OCI-M2 (cell line): ENCODE results near the gene ZNF629.
"Not testable (repeated sequence)": the region's sequence is repeated elsewhere in the genome, so short reads cannot be mapped to it uniquely, and the experiment has no call there.

Source experiments
- DNase-seq: peaks from one replicate; lab custom pipeline; 2025; ENCODE audit not compliant: unreplicated experiment; lab: John Stamatoyannopoulos, UW

Gene ZNF629

DNA sequence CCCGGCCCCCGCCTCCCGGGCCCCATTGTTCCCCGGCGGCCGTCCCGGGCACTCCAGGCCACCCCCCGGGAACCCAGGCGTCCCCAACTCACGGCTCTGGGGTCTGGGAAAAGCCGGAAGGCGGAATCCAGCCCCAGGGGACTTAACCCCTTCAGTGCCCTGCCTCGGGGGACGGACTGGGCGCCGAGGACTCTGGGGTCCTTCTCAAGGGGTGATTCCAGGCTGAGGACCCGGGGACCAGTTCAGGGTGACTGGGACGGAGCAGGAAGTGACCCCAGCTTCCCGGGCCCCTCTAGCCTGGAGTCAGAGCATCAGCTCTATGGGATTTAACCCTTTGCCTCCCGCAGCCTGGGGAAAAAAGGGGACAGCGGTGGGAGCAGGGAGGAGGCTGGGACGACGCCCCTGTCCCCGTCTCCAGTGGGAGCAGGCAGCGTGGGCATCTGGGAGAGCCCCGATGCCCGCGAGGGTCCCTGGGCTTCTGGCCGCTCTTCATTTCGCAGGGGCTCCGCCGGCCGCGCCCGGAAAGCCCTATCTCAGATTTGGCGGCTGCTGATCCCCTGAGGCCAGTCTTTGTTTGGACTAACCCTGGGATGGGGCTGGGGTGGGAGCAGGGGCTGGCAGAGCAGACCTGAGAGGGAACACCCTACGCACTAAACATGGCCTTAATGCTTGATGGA, at the start of gene ZNF629:
Gene ZNF629 (minus strand): TSS at position 270 of the 677 bp plus-strand sequence. CDS start 2,723 bp downstream, outside the sequence.
- no peak for DNase-seq

DNA sequence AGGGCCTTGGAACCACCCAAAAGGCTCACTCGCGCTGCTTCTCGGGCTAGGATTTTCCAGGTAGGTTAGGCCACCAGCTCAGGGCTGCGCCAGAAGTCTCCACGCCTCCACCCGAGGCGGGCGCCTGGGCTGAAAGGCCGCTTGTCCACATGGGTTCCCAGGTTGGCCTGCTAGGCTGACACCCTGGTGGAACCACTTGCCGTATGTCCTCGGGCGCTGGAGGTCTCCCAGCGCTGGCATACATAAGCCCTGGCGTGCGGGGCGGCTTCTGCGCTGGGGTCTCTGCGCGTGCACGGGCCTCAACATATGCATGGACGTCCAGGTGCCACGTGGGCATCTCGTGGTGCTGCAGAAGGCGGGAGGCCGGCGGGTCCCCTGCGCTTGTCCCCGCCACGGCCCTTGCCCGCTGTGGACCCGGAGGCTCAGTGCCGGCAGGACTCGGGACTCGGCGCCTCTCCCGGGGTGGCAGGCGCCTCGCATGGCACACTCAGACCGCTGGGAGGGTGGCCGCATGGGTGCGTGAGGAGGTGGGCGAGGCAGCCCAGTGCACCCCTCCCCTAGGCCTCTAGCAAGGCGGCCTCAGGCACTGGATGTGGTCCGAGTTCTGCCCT, 47.2 kb upstream of the ZNF629 start:
- no peak for DNase-seq

- DNase-seq, result no peak
Measured at GRCh38 chr16:30830072-30830417, 43.0 kb upstream of the ZNF629 start.

- no peak for DNase-seq
Measured at GRCh38 chr16:30829130-30830071, 42.4 kb upstream of the ZNF629 start.

- no peak for DNase-seq
Measured at GRCh38 chr16:30821891-30822290, 34.9 kb upstream of the ZNF629 start.

DNA sequence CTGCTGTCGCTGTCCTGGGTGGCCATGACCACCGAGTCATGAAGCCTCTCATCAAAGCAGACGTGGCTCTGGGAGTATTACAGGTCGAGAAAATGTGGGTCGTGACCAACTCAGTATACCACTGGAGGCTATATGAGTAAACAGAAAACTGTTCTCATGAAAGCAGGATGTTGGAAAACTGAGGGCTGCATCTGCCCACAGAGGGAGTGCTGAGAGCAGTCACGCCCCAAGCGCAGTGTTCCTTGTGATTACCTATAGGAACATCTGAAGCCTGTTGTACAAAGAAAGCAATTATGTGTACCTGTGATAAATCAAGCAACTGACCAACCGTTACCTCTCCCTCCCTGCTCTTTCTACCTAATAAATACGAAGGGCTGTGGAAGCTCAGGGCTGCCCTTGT, 34.4 kb upstream of the ZNF629 start:
- not testable (repeated sequence) for DNase-seq

DNA sequence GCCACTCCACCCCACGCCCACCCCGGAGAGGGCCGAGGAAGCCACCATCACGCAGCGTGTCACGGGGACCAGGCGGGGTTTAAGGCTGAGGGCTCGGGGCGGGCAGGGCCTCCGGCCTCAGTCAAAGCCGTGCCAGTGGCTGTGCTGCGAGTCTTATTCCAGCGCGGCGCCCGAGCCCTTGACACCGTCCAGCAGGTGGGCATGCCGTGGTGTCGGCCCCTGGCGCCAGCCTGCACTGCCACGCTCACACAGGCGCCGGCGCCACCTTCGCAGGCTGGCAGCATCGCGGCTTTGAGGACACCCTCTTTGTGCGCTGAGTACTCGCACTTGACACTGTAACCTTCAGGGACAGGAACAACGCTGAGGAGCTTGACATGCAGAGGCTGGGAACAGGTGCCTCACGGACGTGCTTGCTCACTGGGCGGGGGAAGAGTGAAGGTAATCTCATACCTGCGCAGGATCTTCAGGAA, 34.0 kb upstream of the ZNF629 start:
- DNase-seq, result no peak

DNA sequence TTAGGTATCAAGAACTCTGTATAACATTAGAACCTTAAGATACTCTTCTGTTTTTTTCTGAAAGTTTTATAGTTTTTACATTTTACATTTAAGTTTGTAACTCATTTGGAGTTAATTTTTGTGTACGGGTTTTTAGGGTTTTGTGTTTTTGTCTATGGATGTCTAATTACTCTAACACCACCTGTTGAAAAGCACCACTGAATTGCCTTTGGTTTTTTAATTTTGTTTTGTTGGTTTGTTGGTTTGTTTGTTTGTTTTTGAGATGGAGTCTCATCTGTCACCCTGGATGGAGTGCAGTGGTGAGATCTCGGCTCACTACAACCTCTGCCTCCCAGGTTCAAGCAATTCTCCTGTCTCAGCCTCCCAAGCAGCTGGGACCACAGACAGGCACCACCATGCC, 29.8 kb upstream of the ZNF629 start:
- no peak for DNase-seq

GRCh38 chr16:30813821-30814189, 26.8 kb upstream of the ZNF629 start:
- DNase-seq, result no peak

DNA sequence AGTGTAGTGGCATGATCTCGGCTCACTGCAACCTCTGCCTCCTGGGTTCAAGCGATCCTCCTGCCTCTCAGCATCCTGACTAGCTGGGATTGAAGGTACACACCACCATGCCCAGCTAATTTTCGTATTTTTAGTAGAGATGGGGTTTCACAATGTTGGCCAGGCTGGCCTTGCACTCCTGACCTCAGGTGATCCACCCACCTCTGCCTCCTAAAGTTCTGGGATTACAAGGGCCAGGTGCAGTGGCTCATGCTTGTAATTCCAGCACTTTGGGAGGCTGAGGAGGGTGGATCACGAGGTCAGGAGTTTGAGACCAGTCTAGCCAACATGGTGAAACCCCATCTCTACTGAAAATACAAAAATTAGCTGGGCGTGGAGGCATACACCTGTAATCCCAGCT, 22.7 kb upstream of the ZNF629 start:
- DNase-seq, result not testable (repeated sequence)

DNA sequence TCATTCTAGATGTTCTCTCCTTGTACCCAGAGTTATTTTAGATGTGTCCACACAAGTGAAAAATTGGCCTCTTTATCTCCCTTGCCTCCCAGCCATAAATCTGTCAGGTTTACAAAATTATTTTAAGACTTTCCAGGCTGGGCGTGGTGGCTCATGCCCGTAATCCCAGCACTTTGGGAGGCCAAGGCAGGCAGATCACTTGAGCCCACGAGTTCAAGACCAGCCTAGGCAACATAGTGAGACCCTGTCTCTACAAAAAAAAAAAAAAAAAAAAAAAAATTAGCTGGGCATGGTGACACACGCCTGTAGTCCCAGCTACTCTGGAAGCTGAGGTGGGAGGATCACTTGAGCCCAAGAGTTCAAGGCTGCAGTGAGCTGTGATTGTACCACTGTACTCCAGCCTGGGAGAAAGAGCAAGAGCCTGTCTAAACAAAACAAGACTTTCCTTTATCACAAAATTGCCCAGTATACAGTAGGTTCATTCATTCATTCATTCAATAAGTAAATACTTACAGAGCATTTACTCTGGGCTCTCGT, 22.0 kb upstream of the ZNF629 start:
- not testable (repeated sequence) for DNase-seq

- DNase-seq, result no peak
Measured at GRCh38 chr16:30808146-30808545, 21.1 kb upstream of the ZNF629 start.

- DNase-seq, result no peak
Measured at GRCh38 chr16:30805370-30806169, 18.6 kb upstream of the ZNF629 start.

DNA sequence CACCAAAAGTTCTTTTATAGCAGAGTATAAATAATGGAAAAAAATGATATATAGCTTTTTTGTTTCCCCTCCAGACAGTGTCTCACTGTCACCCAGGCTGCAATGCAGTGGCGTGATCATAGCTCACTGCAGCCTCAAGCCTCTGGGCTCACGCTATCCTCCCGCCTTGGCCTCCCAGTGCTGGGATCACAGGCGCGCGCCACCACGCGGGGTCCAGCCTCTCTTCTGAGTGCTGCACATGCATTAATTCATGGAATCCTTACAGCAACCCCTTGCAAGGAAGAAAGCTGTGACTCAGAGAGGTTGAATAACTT, 18.0 kb upstream of the ZNF629 start:
- DNase-seq, result no peak

GRCh38 chr16:30802936-30803335, 15.9 kb upstream of the ZNF629 start:
- no peak for DNase-seq

DNA sequence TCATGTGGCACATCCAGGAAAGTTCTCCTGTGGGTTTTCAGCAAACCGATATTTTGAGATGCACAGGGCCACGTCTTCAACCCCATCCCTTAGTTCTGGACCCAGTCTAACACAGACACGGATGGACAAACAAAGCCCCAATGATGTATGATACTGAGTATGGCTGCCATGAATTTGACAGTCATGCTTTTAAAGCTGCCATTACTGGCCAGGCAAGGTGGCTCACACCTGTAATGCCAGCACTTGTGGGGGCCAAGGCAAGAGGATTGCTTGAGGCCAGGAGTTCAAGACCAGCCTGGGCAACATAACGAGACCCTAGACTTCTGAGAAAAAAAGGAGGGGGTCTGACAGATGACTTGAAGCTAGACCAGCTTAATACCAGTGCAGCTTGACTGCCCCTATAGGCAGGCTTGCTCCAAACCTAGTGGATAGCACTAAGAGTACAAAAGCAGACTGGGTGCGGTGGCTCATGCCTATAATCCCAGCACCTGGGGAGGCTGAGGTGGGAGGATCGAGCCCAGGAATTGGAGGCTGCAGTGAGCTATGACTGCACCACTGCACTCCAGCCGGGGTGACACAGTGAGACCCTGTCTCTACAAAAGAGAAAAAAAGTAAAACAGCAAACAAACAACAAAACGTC, 10.8 kb upstream of the ZNF629 start:
- no peak for DNase-seq

DNA sequence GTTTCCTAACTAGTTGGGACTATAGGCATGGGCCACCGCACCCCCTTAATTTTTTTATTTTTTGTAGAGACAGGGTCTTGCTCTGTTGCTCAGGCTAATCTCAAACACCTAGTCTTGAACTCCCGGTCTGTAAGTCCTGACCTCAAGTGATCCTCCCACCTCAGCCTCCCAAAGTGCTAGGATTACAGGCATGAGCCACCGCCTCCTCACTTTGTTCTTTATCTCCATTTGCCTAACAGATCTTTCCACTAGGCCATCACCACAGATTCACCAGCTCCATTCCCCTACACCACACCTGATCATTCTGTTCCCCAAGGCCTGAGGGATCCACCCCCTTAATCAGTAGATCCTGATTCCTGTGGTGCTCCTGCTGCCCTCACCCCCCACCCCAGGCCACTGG, 7.6 kb upstream of the ZNF629 start:
- DNase-seq, result no peak

DNA sequence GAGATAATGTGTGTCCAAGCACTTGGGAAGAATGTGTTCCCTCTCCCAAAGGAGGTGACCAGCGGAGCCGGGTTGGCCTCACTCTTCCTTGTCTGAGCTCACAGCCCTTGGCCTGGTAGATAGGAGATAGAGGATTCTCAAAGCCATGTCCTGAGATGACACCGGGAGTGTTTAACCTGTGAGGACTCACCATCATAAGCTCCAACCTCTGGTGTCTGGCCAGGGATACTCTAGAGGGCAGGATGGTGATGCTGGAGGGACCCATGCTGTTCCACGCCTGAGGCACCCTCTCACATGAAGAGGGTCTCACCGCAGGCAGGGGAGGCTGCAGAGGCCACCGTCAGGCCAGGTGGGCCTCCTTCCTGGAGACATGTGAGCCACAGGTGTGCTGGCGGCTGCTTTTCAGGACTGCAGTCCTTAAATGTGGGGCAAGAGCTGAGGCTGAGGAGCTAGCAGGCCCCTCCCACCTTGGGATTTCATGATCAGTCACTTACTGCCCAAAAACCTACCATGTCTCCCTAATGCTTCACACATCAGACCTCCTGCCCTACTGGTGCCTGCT, 6.6 kb upstream of the ZNF629 start:
- DNase-seq, result no peak

DNA sequence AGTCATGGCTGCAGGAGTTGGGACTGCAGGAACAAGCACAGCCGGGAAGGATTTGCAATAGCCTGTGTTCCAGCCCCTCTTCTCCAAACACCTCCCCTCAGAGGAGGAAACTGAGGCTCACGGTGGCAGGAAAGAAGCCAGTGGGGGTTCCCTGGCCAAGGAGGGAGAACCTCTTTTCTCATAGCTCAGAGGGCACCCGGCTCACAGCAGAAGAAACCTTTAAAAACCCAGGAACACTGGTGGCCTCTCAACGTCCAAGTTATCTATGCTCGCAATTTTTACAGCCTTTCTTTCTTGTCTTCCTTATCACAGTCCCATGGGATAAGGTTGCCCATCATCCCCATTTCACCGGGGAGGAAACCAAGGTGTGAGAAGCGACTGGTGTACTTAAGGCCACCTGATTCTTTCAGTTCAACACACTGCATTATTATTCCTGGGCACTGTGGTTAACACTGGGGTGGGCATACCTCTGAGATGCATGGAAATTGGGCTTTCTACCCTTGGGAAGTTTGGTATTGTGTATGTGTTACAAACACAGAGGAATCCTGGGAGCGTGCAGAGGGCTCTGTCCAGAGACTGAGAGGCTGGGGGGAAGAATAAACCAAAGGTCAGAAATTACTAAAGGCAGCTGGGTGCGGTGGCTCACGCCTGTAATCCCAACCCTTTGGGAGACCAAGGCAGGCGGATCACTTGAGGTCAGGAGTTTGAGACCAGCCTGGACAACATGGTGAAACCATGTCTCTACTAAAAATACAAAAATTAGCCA, 791 bp upstream of the ZNF629 start:
- DNase-seq, result no peak
